ENCODE measurements around the gene RAN. TPM values are rescaled to one million over a fixed set of nuclear protein-coding genes. Genes with fewer than 3 reads are reported as not detected.
"Not testable (repeated sequence)": the region's sequence is repeated elsewhere in the genome, so short reads cannot be mapped to it uniquely, and the experiment has no call there.

RAN gene
- total RNA-seq, 1 donor, result 614 TPM

GRCh38 chr12:130873106-130873795, 1.4 kb downstream of the RAN start:
- TF ChIP-seq CTCF (IDR thresholded peaks at IDR 0.05; ENCODE audit: insufficient read depth, low read depth, low read length), result no peak
- DNase-seq (ENCODE audit: low read depth), result no peak

GRCh38 chr12:130873825-130874224, 2.0 kb downstream of the RAN start:
- no peak for DNase-seq (ENCODE audit: low read depth)
- H3K4me3 ChIP-seq (ENCODE audit: low read depth, low read length), result no peak overlapping the region
- TF ChIP-seq CTCF (IDR thresholded peaks at IDR 0.05; ENCODE audit: insufficient read depth, low read depth, low read length), result no peak

More at GRCh38 chr12:130873106-130873795, 1.4 kb downstream of the RAN start:
- peak overlapping the region; percentile 69 for H3K4me3 ChIP-seq (ENCODE audit: low read depth, low read length)

- TF ChIP-seq CTCF (IDR thresholded peaks at IDR 0.05; ENCODE audit: insufficient read depth, low read depth, low read length), result no peak
- H3K4me3 ChIP-seq (ENCODE audit: low read depth, low read length), result no peak overlapping the region
- DNase-seq (ENCODE audit: low read depth), result no peak
These were observed 2.8 kb downstream of the RAN start for GRCh38 chr12:130874696-130875095.

- DNase-seq (ENCODE audit: low read depth), result no peak
- TF ChIP-seq CTCF (IDR thresholded peaks at IDR 0.05; ENCODE audit: insufficient read depth, low read depth, low read length), result no peak
- H3K4me3 ChIP-seq (ENCODE audit: low read depth, low read length), result no peak overlapping the region
These were observed 3.3 kb downstream of the RAN start for GRCh38 chr12:130875193-130875592.

- not testable (repeated sequence) for H3K4me3 ChIP-seq (ENCODE audit: low read depth, low read length); DNase-seq (ENCODE audit: low read depth)
These were observed 3.8 kb downstream of the RAN start for GRCh38 chr12:130875708-130876107.

- DNase-seq (ENCODE audit: low read depth), result no peak
- H3K4me3 ChIP-seq (ENCODE audit: low read depth, low read length), result no peak overlapping the region
- TF ChIP-seq CTCF (IDR thresholded peaks at IDR 0.05; ENCODE audit: insufficient read depth, low read depth, low read length), result no peak
These were observed 4.4 kb downstream of the RAN start for GRCh38 chr12:130876297-130876696.

GRCh38 chr12:130876758-130877157, 4.9 kb downstream of the RAN start:
- H3K4me3 ChIP-seq (ENCODE audit: low read depth, low read length), result no peak overlapping the region
- DNase-seq (ENCODE audit: low read depth), result no peak
- TF ChIP-seq CTCF (IDR thresholded peaks at IDR 0.05; ENCODE audit: insufficient read depth, low read depth, low read length), result no peak
